GM19328 (cell line): ENCODE results near the gene HSF5.

Source experiments
- ATAC-seq: cut with Tn5 transposase; IDR thresholded peaks from one replicate; pipeline ENCODE4 v1.9.1; 2021; ENCODE audit warnings: mild to moderate bottlenecking, moderate library complexity; ENCODE audit not compliant: unreplicated experiment

Gene HSF5

GRCh38 chr17:58373003-58373402 lies 115.2 kb downstream of the HSF5 start:
- no peak for ATAC-seq

DNA sequence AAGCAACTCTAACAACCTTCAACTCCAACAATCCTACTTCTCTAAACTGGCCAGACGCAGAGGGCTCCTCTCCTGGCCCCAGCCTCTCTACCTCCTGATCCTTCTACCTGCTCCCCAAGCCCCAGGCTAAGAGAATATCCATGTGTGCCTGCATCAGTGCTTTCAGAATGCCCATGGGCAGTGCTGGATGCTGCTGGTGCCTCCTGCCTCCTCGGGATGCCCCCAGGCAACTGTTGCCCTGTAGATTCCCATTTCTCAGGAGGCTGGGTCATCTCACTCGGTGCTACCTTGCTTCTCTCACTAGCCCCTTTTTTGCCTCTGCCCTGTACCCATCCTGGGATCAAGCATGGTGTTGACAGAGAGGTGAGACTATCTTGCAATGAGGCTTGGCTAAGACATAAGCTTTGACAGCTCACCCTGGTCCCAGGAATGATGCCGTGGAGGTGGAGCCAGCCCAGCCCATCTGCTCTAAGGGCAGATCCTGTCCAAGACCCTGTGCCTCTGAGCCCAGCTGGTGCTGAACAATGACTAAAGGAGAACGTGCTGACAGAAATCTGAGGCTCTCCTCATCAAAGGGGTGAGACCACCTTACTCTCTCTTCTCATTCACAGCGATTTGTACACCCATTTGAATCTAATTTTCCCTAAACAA lies 116.8 kb downstream of the HSF5 start:
- no peak for ATAC-seq

- no peak for ATAC-seq
Measured at GRCh38 chr17:58370716-58371115, 117.5 kb downstream of the HSF5 start.

GRCh38 chr17:58370309-58370708 lies 117.9 kb downstream of the HSF5 start:
- ATAC-seq = no peak
